NCI-H2171 treated with DMSO at 0.1 percent for 48 hours (cell line): Measurements from ENCODE around the gene HUNK.
"Not testable (repeated sequence)": the region's sequence is repeated elsewhere in the genome, so short reads cannot be mapped to it uniquely, and the experiment has no call there.

Experiments used
- DNase-seq: peaks from one replicate; lab custom pipeline; 2025; lab: John Stamatoyannopoulos, UW

Gene HUNK

DNA sequence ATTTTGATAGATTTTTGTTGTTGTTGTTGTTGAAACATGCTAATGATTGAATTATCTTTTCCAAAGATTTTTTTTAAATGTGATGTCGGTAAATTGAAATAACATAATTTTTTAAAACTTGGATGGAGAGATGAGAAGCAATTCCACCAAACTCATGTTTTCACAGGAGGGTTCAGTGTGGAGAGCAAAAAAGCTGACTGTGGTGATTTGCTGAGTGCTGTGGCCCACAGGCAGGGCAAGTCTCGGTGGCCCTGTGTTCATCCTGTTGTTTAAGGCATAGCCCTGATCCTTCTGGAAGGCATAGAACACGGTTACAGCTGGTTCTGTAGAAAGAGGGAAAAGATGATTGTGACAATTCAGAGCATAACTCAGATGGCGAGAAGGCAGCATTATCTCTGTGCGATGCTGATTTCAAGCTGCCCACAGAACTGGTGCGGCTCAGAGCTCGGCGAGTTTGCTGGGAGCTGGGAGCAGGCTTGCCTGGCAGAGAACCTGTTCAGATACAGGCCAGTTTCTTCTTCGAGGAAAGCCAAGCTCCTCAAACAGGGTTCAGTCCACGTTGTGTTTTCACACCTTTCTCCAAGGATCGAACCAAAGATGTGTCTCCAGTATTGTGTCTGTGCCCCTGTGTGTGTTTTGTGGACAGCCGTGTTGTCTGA, 127.1 kb downstream of the HUNK start:
- no peak for DNase-seq

- DNase-seq, result no peak
These were observed 128.6 kb downstream of the HUNK start for GRCh38 chr21:32001390-32001789.

DNA sequence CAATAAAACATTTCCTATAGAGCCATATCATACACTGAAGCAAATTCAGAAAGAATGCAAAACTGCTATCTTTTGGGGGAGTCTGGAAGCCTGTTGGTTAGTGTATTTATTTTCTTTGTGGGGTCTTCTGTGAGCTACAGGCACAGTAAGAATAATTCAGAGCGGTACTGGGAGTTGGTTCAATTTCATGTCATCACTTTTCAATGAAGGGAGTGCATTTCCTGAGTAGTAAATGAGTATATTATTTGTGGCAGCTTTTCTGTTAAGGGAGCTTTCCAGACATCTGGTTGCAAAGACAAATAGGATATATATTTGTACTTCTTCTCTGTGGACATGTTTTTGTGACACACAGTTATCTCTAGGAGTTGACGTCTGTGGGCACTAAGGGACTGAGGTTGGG, 130.6 kb downstream of the HUNK start:
- DNase-seq, result no peak

DNA sequence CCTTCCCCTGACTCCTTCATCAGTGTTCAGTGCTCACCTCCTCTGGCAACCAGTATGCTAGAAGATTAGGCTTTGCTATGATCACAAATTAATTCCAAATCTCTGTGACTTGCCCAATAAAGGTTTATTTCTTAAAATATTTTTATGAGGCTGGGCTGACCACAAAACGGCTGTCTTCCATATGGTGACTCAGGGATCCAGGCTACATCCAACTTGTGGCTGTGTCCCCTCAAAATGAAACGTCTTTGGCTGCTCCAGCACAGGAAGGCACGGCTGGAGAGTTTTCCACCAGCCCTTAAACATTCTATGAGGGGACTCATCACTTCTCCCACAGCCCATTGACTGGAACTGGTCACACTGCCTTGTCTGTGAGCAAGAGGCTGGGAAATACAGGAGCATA, 131.5 kb downstream of the HUNK start:
- DNase-seq, result no peak

GRCh38 chr21:32007456-32007855, 134.6 kb downstream of the HUNK start:
- DNase-seq, result no peak

DNA sequence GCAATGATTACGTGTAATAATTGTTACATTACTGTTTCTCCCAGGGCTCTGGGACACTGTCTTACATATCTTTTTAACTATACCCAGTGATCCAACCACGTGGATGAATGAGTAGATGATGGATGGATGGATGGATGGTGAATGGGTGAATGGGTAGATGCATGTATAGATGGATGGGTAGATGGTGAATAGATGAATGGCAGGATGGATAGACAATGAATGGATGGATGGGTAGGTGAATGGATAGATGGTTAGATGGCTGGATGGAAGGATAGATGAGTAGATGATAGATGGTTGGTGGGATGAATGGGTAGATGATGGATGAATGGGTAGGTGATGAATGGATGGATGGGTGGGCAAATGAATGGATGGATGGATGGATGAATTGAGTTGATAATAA, 135.9 kb downstream of the HUNK start:
- DNase-seq, result no peak

- DNase-seq, result no peak
These were observed 136.4 kb downstream of the HUNK start for GRCh38 chr21:32009263-32009662.

- peak; percentile 56 for DNase-seq
These were observed 142.8 kb downstream of the HUNK start for GRCh38 chr21:32015461-32016139.

GRCh38 chr21:32018381-32018780, 145.6 kb downstream of the HUNK start:
- DNase-seq, result no peak

DNA sequence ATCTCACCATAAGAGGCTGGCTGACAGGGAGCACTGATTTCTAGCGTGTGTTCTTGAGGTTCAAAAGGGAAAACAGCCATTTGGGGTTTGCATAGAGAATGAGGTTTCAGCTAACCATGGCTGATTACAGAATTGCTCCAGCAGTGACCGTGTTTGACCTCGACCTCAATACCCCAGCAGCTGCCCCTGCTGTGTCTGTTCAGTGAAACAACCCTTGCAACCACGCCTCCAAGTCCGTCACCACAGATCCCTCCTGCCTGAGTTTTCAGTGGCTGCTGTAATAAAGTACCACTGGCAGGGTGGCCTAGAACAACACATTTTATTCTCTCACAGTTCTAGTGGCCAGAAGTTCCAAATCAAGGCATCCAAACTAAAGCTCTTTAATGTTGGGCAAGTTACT, 147.7 kb downstream of the HUNK start:
- DNase-seq, result no peak

GRCh38 chr21:32021319-32021994, 148.6 kb downstream of the HUNK start:
- no peak for DNase-seq

GRCh38 chr21:32022146-32022545, 149.3 kb downstream of the HUNK start:
- DNase-seq, result no peak

GRCh38 chr21:32030146-32030652, 157.4 kb downstream of the HUNK start:
- no peak for DNase-seq

GRCh38 chr21:32034850-32035249, 162.0 kb downstream of the HUNK start:
- DNase-seq, result no peak

DNA sequence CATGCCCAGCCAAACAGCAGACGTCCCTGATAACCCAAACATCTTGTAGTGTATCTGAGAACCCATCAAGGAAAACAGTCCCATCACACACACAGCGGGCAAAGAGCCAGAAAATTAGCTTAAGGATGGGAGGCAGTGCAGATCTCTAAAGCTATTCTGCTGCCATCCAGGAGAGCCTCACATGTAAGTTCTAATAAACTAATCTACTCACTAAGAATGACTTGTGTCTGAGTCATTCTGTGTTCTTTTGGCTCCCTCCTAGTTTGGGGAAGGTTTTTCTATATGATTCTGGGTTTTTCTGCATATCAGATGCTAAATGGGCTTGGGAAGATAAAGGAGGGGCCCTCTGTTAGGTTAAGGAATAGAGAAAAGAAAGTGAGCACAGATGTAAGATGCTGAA, 162.8 kb downstream of the HUNK start:
- no peak for DNase-seq

GRCh38 chr21:32036756-32037155, 163.9 kb downstream of the HUNK start:
- no peak for DNase-seq

DNA sequence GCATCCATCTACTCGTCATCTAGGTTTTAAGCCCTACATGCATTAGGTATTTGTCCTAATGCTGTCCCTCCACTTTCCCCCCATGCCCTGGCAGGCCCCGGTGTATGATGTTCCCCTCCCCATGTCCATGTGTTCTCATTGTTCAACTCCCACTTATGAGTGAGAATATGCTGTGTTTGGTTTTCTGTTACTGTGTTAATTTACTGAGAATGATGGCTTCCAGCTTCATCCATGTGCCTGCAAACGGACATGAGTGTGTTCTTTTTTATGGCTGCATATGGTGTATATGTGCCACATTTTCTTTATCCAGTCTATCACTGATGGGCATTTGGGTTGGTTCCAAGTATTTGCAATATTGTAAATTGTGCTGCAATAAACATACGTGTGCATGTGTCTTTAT, 165.9 kb downstream of the HUNK start:
- not testable (repeated sequence) for DNase-seq

DNA sequence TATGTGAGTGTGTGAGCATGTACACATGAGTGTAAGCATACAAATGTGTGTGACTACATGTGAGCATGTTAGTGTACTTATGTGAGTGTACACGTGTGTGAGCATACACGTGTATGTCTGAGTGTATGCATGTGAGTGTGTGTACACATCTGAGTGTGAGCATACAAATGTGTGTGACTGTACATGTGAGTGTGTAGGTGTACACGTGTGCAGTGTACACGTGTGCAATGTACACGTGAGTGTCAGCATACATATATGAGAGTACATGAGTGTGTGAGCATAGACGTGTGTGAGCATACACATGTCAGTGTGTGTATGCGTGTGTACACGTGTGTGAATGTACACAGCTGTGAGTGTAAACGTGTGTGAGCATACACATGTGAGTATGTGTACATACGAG, 170.6 kb downstream of the HUNK start:
- no peak for DNase-seq

DNA sequence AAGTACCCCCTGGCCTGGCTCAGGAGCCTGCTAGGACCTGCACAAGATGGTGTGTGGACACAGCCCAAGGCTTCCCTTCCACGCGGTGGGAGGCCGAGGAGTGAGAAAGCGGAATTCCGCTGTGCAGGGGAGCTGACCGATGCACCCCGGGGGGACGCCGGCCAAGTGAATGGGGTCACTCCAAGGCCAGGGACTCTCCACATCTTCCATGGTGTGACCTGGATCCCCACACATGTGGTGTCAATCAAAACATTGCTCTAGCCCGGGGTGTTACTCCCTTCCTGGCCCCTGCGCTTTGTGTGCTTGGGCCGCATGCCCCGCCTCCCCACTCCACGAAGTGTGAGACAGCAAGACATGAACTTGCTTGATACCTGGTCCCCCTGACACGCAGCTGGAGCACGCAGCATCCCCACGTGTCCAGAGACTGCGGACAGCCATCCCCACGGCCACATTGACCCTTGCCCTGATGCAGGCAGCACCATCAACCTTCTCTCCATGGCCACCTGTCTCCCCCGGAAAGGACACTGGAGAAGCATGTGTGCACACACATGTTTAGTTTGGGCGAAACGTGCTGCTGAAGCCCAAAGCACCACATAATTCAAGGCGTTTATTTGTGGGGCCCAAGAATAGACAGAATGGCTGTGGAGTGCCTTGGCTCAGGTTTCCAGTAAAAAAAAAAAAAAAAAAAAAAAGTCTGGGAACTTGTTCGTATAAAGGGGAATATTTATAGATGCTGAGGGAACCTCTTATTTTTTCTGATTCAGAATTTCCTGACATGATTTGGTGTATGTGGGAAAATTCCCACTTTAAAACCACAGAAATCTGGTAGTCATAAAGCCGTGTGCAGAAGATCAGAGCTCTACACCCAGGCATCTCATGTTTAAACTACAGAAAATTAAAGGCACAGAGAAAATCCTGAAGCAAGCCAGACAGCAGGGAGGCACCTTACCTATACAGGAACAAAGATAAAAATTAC, 171.7 kb downstream of the HUNK start:
- peak; percentile 41 for DNase-seq

DNA sequence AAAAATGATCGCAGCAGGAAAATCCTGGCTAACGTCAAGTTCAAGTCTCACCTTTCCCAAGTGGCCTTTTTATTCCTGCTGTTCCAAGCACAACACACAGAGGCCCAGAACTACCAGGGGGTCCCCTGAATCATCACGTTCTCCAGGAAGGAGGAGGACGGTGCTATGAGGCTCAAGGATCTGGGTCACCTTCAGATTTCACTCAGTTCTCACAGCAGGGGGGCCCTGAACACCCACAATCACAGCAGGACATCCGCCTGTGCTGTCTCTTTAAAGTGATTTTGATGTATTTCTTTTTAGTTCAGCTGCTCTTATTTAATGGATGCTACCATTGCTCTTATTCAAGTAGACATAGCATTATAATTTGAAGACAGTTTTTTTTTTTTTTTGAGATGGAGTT, 173.4 kb downstream of the HUNK start:
- no peak for DNase-seq

DNA sequence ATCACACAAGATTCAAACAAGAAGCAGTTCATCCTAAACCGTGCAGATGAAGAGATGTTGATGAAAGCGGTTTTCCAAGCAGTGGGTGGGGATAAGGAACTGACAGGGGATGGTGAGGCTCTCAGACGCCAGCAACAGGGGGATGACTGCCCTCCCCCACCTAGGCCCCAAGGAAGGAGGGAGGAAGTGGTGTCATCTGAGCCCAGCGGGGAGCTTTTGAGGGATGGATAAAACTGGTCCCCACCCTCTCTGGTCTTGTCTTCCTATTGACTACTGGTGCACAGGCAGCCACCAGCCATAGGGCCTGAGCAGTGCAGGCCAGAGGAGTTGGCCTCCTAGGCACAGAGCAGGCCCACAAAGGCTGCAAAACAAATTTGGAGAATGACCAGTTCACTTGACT, 175.5 kb downstream of the HUNK start:
- no peak for DNase-seq
